MCF 10A (cell line): ENCODE data around the gene MED16. TPM values are rescaled to one million over a fixed set of nuclear protein-coding genes. Genes with fewer than 3 reads are reported as not detected.

Experiments
- BruUV-seq: library from RNA; stranded (reverse); fragments of 400-500 nt; replicated peaks from 2 replicates; lab custom pipeline; 2021; lab: Mats Ljungman, UMichigan
- CTCF ChIA-PET: fragments of 300-600 bp; sonication (Branson Sonifier 250); formaldehyde crosslinking; extraction: SDS; loops from one replicate; lab custom pipeline; 2021; ENCODE audit warnings: antibody characterized with exemption, inconsistent platforms; lab: Yijun Ruan, JAX
- POLR2A ChIA-PET: fragments of 300-600, 350-650 bp; sonication (Branson Sonifier 250); formaldehyde crosslinking; extraction: SDS; loops from one replicate; lab custom pipeline; 2020; ENCODE audit warnings: antibody characterized with exemption, inconsistent platforms; lab: Yijun Ruan, JAX
- DNase-seq: peaks from one replicate; pipeline ENCODE4 v3.0.0-alpha.2; 2018; ENCODE audit not compliant: unreplicated experiment
- H3K27ac Mint-ChIP-seq: one replicate; pipeline ENCODE4 v1.8.0; 2022; ENCODE audit warnings: mild to moderate bottlenecking, low read depth, mixed read lengths; ENCODE audit not compliant: unreplicated experiment
- H3K27me3 Mint-ChIP-seq: one replicate; pipeline ENCODE4 v1.8.0; 2022; ENCODE audit warnings: mixed read lengths; ENCODE audit not compliant: insufficient read depth, unreplicated experiment
- H3K36me3 Mint-ChIP-seq: one replicate; pipeline ENCODE4 v1.8.0; 2022; ENCODE audit warnings: mild to moderate bottlenecking, moderate library complexity, mixed read lengths; ENCODE audit not compliant: insufficient read depth, unreplicated experiment
- H3K4me1 Mint-ChIP-seq: one replicate; pipeline ENCODE4 v1.8.0; 2022; ENCODE audit warnings: mixed read lengths; ENCODE audit not compliant: insufficient read depth, unreplicated experiment
- H3K4me3 Mint-ChIP-seq: one replicate; pipeline ENCODE4 v1.8.0; 2022; ENCODE audit warnings: mild to moderate bottlenecking, moderate library complexity, mixed read lengths; ENCODE audit not compliant: unreplicated experiment
- H3K9me3 Mint-ChIP-seq: one replicate; pipeline ENCODE4 v1.8.0; 2022; ENCODE audit warnings: mixed read lengths; ENCODE audit not compliant: unreplicated experiment
- CTCF ChIP-seq: fragments of 200-600 bp; IDR thresholded peaks from one replicate; pipeline ENCODE4 v1.8.0; 2022; ENCODE audit warnings: antibody characterized with exemption, mild to moderate bottlenecking; ENCODE audit not compliant: unreplicated experiment
- intact Hi-C: fragments of 100-400 bp; cut with micrococcal nuclease; formaldehyde crosslinking; loops from 2 replicates; pipeline ENCODE4 v1.14.1; 2022
- total RNA-seq: library from RNA; stranded (reverse); gene quantifications from 2 replicates; pipeline ENCODE4 v1.2.3, GENCODE V29; 2022

The MED16 gene
- total RNA-seq, 1 experiment from 2014 or later: 61.0 TPM

GRCh38 chr19:887072-887471 lies 5.9 kb downstream of the MED16 start:
- H3K36me3 Mint-ChIP-seq: peaks cover 44% of the 10 kb centered on the region
- no peak for DNase-seq
- BruUV-seq: no TSS peak
- peaks cover 9% of the 10 kb centered on the region for H3K4me1 Mint-ChIP-seq
- intact Hi-C loops: no loop called here
- no peaks in the 10 kb centered on the region for H3K27me3 Mint-ChIP-seq
- H3K4me3 Mint-ChIP-seq: no peak overlapping the region
- CTCF ChIA-PET: no interaction called here
- no peak overlapping the region for H3K27ac Mint-ChIP-seq
- TF ChIP-seq CTCF: no peak
- POLR2A ChIA-PET: no interaction called here
- no peaks in the 10 kb centered on the region for H3K9me3 Mint-ChIP-seq

DNA sequence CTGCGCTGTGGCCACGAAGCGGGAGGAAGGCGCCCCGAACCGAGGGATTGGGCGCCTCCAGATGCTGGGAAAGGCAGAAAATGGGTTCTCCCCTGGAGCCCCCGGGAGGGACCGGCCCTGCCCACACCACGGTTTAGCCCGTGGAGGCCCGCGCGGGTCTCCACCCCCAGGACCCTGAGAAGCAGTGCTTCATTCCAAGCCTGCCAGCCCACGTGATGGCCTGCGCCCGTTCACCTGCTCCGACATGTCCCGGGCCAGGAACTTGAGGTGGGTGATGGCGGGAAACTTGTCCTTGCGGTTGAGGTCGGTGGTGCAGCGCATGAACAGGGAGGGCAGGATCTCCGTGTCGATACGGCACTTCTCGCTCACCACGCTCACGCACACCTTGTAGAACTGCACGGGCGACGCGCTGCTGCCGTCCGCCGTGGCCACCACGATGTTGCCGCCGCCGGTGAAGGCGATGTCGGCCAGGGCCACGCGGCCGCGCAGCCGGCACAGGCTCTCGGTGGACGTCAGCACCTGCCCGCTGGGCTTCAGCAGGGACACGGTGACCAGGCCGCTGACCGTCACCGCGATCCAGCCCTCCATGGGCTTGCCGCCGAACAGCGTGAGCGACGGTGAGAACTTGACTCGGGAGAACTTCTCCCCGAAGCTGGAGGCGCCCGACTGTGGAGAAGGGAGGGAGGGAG lies 7.3 kb downstream of the MED16 start:
- peaks cover 53% of the 10 kb centered on the region for H3K36me3 Mint-ChIP-seq
- CTCF ChIA-PET: no interaction called here
- peaks cover 9% of the 10 kb centered on the region for H3K4me1 Mint-ChIP-seq
- H3K9me3 Mint-ChIP-seq: no peaks in the 10 kb centered on the region
- DNase-seq: no peak
- no peaks in the 10 kb centered on the region for H3K27me3 Mint-ChIP-seq
- intact Hi-C loops: no loop called here
- no peak overlapping the region for H3K4me3 Mint-ChIP-seq
- BruUV-seq: no TSS peak
- H3K27ac Mint-ChIP-seq: no peak overlapping the region
- POLR2A ChIA-PET: no interaction called here
- TF ChIP-seq CTCF: no peak

- BruUV-seq: no TSS peak
- H3K4me1 Mint-ChIP-seq: peaks cover 9% of the 10 kb centered on the region
- POLR2A ChIA-PET: no interaction called here
- TF ChIP-seq CTCF: no peak
- no peaks in the 10 kb centered on the region for H3K27me3 Mint-ChIP-seq
- intact Hi-C loops: no loop called here
- H3K4me3 Mint-ChIP-seq: no peak overlapping the region
- CTCF ChIA-PET: interaction anchor here (0.5 kb wide), 1 partner anchor 75 kb away, joined by 3 read pairs; no protein-coding TSS in a partner anchor
- no peak overlapping the region for H3K27ac Mint-ChIP-seq
- no peak for DNase-seq
- peaks cover 54% of the 10 kb centered on the region for H3K36me3 Mint-ChIP-seq
- no peaks in the 10 kb centered on the region for H3K9me3 Mint-ChIP-seq
These were observed 8.4 kb downstream of the MED16 start for GRCh38 chr19:884420-885211.

GRCh38 chr19:883661-884211 lies 9.3 kb downstream of the MED16 start:
- peak; percentile 40 for TF ChIP-seq CTCF
- H3K27me3 Mint-ChIP-seq: no peaks in the 10 kb centered on the region
- CTCF ChIA-PET: no interaction called here
- no peak overlapping the region for H3K27ac Mint-ChIP-seq
- POLR2A ChIA-PET: interaction anchor here (1.5 kb wide), 1 partner anchor 9 kb away, joined by 8 read pairs; the partner anchor contains the start of genes MED16 and RNU6-9
- no peak overlapping the region for H3K4me3 Mint-ChIP-seq
- intact Hi-C loops: loop anchor here (1.0 kb wide), 1 partner anchor 34 kb away; the partner anchor contains the start of gene KISS1R
- DNase-seq: peak; percentile 79
- no TSS peak for BruUV-seq
- H3K36me3 Mint-ChIP-seq: peaks cover 63% of the 10 kb centered on the region
- H3K4me1 Mint-ChIP-seq: peaks cover 14% of the 10 kb centered on the region
- H3K9me3 Mint-ChIP-seq: no peaks in the 10 kb centered on the region
